Activated CD4-positive, alpha-beta T cell treated with anti-CD3 and anti-CD28 coated beads, Interleukin-2, amount 50 U/mL, for 24 hours (primary cell): Measurements from ENCODE around the gene HS3ST4.

Experiments used
- DNase-seq, 2 donors: peaks; one replicate each; pipeline ENCODE4 v3.0.0-alpha.2; 2020; ENCODE audit warnings: low read depth in 1 of 2, low spot score in 1 of 2

HS3ST4 gene

DNA sequence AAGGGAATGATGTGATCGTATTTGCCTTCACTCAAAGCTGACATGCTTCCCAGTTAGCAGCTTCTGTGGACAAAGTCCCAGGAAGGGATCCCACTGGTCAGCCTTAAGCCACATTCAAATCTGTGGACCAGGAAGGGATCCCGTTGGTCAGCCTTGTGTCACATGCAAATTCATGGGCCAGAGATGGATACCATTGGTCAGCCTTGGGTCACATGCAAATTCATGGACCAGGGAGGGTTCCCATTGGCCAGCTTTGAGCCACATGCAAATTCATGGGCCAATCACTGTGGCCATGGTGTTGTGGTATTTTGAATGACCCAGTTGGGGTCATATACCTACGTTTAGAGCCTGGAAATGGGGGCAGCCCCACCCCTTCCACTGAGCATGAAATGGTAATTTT, 201.6 kb downstream of the HS3ST4 start:
- DNase-seq: no peak

DNA sequence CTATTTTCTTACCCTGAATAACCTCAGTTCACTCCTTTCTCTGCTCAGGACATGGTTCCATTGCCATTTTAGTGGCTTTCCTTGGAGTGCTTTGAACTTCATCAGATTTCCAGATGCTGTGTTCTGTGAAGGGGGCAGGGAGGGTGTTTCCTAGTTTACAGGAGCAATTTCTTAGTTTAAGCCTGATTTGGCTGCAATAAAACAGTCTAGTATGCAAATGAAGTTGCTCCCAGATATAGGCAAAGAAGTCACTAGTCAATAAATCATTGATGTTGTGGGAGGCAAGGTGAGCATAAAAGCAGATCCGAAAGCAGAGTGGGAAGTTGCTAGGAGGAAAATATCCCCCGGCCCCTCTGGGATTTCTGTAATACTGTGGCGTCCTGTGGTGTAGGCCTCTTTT, 202.3 kb downstream of the HS3ST4 start:
- no peak for DNase-seq

- no peak for DNase-seq
Observed at GRCh38 chr16:25895380-25895779, 203.6 kb downstream of the HS3ST4 start.

- no peak for DNase-seq
Observed at GRCh38 chr16:25896411-25896810, 204.7 kb downstream of the HS3ST4 start.

GRCh38 chr16:25897702-25898101, 205.9 kb downstream of the HS3ST4 start:
- DNase-seq: no peak

GRCh38 chr16:25905810-25906209, 214.1 kb downstream of the HS3ST4 start:
- no peak for DNase-seq

DNA sequence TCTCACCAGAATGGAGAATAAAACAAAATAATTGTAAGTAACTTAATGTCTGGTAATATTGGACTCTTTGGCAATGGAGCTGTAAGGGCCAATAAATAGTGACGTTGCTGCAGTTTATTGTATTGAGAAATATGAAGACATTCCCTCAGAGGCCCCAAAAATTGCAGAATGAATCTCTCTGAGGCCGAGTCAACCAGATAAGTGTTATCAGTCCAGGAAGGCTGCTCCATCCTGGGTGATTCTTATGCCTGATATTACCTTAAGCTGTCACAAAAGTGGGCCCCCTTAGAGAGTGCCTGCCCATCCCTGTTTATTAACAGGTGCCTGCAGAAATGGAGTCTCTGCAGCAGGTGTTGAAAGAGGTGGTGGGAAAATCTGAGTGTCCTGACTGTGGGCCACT, 219.2 kb downstream of the HS3ST4 start:
- DNase-seq: no peak

DNA sequence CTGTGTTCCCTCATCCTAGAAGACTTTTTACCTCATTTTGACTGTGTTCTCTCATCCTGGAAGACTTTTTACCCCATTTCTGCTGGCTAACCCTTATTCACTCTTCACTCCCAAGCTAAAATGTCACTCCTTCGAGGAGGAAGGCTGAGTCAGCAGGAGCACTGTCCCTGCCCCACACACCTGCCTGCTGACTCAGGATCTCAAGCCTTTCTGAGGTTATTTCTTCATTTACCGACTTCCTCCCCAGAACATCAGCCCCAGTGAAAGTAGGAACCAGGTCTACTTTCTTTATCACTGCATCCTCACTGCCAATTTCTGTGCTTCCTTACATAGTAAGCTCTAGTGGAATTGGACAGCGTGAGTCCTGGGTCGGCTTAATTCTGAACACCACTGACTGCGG, 220.6 kb downstream of the HS3ST4 start:
- no peak for DNase-seq

DNA sequence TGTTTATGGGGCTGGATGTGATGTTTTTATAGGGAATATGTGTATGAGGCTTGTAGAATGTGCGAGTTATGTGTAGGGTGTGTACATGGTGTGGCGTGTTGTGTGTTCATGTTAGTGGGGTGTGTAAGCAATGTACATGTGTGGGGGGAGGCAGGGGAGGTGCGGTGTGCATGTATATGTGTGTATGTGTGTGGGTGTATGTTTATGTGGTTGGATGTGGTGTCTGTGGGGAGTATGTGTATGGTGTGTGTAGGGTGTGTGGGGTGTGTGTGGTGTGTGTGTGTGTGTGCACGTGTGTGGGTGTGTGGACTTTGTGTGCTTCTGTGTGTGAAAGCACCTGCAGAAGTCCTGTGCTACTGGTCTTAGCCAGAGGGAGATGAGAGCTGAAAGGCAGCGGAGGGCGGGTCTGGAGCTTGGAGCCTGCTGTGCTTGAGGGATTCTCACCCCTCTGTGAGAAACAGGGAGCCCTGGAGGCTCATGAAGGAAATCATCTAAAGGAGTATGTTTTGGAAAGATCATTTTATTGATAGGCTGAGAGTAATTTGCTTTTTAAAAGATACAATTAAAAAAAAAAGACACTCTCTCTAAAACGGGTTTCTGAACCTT, 222.7 kb downstream of the HS3ST4 start:
- no peak for DNase-seq

DNA sequence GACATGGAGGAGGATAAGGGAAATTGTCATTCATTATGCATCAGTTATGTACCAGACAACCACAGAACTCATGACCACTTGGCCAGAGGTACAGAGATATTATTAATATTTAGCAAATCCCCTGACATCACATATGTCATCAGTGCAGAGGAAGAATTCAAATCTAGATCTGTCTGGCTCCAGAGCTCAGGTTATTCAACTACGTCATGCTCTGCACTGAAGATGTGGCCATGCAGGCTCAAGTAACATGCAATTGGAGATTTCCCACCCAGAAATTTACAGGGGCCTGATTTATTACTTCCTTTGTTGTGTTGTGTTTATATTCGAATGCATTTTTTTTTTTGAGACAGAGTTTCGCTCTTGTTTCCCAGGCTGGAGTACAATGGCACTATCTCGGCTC, 224.3 kb downstream of the HS3ST4 start:
- DNase-seq: no peak

DNA sequence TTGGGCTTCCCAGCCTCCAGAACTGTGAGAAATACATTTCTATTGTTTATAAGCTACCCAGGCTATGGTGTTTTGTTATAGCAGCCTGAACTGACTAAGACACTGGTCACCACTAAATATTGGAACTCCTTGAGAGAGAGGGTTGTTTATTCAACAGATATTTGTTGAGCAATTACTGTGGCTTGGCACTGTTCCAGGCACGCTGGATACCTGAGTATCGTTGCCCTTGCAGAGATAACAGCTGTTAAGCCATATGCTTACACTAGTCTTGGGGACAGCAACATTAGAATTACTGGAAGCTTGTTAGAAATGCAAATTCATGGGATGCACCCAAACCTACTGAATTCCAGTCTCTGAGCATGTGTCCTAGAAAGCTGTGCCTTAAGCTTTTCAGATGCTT, 230.7 kb downstream of the HS3ST4 start:
- DNase-seq: no peak

- no peak for DNase-seq
Observed at GRCh38 chr16:25925421-25925820, 233.7 kb downstream of the HS3ST4 start.

DNA sequence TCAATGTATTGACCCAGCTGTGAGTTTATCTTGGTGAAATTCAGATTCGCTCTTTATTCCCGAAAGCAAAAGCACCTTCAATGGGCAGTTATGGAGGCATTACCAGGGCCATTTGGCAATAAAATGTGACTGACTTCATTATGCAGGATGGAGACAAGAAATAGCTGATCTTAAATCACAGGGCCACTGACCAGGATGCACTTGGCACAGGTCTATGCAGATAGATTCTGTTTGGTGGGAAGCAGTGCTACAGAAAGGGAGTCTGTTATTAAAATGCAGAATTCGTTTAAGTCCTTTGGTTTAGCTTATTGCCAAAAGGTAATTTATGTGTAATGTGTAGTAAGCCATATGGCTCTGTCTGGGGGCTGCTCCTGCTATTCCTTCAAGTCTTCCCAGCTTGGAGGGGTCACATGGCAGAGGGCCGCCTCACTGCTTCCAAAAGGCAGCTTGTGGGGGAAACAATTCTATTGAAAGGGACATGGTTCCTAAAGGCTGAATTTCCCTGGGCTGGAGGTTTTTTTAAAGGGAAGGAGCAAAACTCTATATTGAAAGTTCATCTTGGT, 239.8 kb downstream of the HS3ST4 start:
- no peak for DNase-seq

DNA sequence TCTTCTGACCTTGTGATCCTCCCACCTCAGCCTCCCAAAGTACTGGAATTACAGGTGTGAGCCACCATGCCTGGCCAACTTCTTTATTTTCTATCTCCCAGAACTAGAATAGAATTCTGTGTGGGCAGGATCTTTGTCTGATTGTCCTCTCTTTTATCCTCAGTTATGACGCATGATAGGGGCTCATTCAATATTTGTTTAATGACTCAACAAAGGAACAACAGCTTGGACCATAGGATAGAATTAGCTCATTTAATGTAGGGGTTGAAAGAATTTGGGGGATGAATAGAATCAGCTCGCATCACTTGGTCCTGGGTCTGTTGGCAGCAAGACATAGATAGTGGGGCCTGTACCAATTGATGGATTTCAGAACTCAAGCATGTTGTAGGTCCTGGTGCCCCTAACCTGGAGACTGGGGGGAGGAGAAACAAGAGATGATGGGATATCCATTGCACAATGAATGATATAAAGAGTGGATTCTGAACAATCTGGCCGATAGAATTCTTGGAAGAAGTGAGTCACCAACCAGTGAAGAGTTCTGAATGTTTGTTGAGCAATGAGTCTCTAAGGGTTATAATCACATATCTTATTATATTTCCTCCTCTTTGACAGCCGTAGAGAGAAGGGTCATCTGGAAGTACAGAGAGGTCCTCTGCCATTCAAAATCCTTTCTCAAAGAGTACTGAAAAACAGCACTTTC, 250.2 kb downstream of the HS3ST4 start:
- DNase-seq: no peak

- no peak for DNase-seq
Observed at GRCh38 chr16:25950586-25951281, 259.0 kb downstream of the HS3ST4 start.

- DNase-seq: no peak
Observed at GRCh38 chr16:25951999-25952398, 260.2 kb downstream of the HS3ST4 start.

DNA sequence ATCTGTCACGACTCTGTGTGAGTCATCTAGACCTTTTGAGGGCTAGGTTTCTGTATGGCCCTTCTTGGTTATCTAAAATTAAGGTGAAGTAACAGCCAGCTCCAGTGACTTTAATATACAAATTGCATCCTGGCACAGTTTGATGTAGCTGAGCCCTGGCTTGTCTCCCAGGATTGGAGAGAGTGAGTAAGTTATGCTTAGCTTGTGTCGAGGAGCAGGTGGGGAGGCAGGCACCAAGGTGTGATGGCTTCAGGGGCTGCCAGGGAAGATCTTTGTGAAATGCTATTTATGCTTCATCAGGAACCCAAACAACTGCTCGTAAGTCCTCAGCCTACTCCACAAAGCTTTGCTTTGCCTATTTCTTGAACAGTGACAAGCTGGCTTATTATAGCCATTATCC, 261.2 kb downstream of the HS3ST4 start:
- no peak for DNase-seq

GRCh38 chr16:25957707-25958106, 265.9 kb downstream of the HS3ST4 start:
- DNase-seq: no peak

DNA sequence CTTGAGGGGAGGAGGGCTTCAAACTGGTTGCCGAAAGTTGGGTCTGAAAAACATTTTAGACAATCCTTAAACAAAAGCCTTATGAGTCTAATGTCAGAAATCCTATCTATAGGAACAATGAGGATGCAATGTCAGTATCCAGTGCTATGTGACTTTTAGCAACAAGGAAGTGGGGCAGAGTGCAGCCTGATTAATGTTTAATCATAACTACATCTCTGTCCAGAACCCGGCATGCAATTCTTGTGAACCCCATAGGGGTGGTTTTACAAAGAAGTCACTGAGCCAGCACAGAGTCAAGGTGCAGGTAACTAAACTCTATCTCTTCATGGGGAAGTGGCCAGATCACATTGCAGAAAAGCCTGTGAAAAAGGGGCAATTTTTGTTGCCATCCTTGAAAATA, 267.5 kb downstream of the HS3ST4 start:
- DNase-seq: no peak

GRCh38 chr16:25966172-25967097, 274.7 kb downstream of the HS3ST4 start:
- peak in 1 of 2 donors; percentile 12 for DNase-seq

GRCh38 chr16:25977121-25977520, 285.4 kb downstream of the HS3ST4 start:
- no peak for DNase-seq
